Measurements from ENCODE around the gene ATIC.

The ATIC gene

DNA sequence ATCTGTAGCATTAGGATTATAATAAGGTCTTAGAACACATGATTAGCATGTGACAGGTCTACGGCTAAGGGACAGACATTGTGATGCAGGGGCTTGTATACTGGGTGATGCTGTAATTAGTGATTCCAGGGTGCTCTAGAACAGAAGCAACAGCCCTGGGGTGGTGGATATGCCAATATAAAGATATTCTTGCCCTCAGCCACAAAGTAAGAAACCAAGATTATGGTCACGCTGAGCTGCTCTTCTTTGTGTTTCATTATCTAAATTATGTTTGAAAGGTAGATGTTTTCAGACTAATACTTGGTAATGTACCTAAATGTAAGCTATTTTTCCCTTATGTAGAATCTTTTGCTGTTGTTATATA, 78.7 kb downstream of the ATIC start:
- ChIA-PET POLR2A (no interaction called here), CTCF (interaction anchor here (0.8 to 1.3 kb wide), 3 partner anchors 10 to 64 kb away, joined by 3 to 4 read pairs (median 3); no protein-coding TSS in a partner anchor)
- no peak for DNase-seq (ENCODE audit: extremely low spot score)
- TF ChIP-seq, protein P1, sequence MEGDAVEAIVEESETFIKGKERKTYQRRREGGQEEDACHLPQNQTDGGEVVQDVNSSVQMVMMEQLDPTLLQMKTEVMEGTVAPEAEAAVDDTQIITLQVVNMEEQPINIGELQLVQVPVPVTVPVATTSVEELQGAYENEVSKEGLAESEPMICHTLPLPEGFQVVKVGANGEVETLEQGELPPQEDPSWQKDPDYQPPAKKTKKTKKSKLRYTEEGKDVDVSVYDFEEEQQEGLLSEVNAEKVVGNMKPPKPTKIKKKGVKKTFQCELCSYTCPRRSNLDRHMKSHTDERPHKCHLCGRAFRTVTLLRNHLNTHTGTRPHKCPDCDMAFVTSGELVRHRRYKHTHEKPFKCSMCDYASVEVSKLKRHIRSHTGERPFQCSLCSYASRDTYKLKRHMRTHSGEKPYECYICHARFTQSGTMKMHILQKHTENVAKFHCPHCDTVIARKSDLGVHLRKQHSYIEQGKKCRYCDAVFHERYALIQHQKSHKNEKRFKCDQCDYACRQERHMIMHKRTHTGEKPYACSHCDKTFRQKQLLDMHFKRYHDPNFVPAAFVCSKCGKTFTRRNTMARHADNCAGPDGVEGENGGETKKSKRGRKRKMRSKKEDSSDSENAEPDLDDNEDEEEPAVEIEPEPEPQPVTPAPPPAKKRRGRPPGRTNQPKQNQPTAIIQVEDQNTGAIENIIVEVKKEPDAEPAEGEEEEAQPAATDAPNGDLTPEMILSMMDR (IDR thresholded peaks at IDR 0.05; ENCODE audit: control extremely low read depth, extremely low read depth, low read depth, missing control alignments): no peak

DNA sequence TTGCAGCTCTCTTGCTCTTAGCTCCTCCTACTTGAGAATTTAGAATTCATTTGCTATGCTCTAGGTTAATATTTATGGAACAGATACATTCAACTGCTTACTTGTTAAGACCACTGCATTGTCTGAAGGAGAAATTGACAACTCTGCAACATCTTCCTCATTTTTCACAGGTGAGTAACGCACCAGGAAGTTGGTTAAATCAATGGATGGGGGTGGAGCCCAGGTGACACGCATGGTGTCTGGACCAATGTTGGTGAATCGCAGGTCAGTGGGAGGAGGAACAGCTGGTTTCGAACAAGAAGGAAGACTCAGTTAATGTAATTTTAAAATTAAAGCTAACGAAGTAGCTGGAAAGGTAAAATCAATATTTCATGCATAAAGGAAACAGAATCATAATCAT, 79.7 kb downstream of the ATIC start:
- CTCF ChIA-PET: interaction anchor here (0.9 to 1.3 kb wide), 2 partner anchors 11 to 33 kb away, joined by 3 to 4 read pairs; no protein-coding TSS in a partner anchor
- TF ChIP-seq, protein P1 (IDR thresholded peaks at IDR 0.05; ENCODE audit: control extremely low read depth, extremely low read depth, low read depth, missing control alignments): no peak
- POLR2A ChIA-PET: no interaction called here
- no peak for DNase-seq (ENCODE audit: extremely low spot score)

DNA sequence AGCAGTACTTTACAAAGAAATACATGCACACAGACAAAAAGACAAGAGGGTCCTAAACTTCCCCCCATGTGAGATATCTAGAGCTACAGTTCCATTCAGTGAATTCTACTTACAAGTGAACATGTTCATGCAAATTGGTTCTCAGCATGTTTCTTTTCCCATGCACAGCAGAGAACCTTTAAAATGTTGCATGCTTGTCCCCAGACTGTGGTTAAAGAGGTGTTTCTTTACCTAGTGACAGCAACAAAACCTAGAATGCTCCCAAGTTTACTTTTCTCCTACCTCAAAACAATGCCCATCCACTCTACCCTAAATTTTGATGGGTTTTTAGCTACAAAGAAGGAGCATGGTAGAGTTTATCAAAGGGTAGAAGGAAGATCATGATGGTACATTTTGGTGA, 80.3 kb downstream of the ATIC start:
- ChIA-PET POLR2A (no interaction called here), CTCF (no interaction called here)
- no peak for DNase-seq (ENCODE audit: extremely low spot score)
- TF ChIP-seq, protein P1 (IDR thresholded peaks at IDR 0.05; ENCODE audit: control extremely low read depth, extremely low read depth, low read depth, missing control alignments): no peak

DNA sequence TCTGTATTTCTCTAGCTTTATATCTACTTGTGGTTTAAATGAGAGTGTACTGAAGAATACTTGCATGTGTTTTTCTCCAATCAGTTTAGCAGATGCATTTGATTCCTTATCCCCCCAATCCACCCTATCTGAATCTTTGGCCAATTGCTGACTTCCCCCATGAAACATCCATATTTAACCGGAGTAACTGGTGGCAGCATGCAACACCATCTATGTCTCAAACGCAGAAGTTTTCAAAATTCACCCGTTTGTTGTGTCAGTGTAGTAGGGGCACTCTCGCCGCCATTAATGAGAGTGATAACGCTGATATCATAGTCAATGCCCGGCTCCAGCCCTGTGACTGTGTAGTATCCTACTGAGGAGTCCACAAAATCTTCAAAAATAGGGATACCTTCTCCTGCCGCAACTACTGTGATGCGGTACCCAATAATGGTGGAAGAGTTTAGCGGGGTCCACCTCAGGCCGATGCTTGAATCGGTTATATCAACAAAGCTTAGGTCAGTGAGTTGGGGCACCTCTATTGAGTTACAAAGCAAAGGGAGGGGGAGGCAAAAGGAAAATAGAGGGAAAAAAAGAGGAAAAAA, 80.9 kb downstream of the ATIC start:
- DNase-seq (ENCODE audit: extremely low spot score): no peak
- ChIA-PET CTCF (no interaction called here), POLR2A (no interaction called here)
- TF ChIP-seq, protein P1 (IDR thresholded peaks at IDR 0.05; ENCODE audit: control extremely low read depth, extremely low read depth, low read depth, missing control alignments): no peak

DNA sequence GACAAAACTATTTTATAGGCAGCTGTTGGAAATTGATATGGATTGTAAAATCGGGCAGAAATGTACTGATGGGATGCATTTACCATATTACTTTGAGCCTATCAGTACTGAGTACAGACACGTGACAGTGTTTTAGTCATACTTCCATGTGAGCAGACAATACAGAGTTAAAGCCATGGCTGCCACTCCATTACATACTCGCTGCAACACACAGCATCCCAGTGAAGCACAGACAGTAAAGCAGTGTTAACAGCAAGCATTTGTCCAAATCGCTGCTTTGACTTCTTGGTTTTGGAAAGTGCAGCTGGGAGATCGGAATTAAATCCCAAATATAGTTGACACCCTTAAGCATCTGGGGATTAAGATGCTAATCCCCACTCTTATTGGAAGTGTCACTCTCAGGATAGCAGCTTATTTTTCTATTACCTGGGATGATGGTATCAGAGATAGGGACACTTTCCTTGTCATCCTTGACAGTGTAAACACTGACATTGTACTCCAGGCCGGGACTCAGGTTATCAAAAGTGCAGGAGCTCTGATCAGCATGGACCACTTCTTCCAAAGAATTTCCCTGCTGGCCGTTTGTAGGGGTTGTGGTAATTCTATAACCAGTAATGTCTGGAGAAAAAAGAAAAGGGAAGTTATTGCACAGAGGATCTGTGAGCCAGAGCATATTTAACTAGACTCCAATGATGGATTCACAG, 82.4 kb downstream of the ATIC start:
- TF ChIP-seq, protein P1 (IDR thresholded peaks at IDR 0.05; ENCODE audit: control extremely low read depth, extremely low read depth, low read depth, missing control alignments): no peak
- CTCF ChIA-PET: no interaction called here
- POLR2A ChIA-PET: no interaction called here
- no peak for DNase-seq (ENCODE audit: extremely low spot score)

DNA sequence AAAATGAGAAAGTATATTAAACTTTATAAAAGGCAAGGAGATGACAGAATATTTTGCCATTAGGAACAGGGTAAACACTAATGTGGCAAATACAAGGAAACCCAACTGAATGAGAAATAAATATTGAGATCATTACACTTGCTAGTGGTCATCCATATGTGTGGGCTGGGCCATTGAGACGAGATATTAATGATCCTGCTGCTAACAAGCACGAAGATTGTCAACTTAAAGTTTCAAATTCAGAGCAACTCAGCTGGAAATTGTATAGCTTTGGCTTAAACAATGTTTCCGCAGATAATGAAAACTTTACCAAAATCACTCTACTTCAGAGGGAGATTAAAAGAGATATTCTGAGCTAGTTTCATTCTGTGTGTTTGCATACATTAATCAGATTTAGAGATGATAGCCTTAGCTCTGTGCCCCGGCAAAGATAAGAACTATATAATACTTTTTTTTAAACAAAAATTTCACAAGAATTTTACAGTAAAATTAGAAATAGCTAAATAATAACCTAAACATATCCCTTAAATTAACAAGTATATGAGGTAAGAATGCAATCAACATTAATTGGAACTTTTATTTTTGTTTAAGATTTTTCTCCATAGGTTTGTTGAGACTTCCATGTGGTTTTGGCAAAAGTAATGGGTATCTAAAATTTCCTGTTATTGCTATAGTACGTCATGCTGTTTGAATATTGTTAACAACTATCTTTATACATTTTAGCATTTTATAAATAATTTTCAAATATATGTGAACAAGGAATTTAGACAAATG, 84.0 kb downstream of the ATIC start:
- ChIA-PET CTCF (interaction anchor here (1.3 to 1.5 kb wide), 2 partner anchors 14 to 18 kb away, joined by 3 to 4 read pairs; no protein-coding TSS in a partner anchor), POLR2A (no interaction called here)
- TF ChIP-seq, protein P1 (IDR thresholded peaks at IDR 0.05; ENCODE audit: control extremely low read depth, extremely low read depth, low read depth, missing control alignments): no peak
- DNase-seq (ENCODE audit: extremely low spot score): no peak
